ENCODE results near the gene MPPED1. TPM values are rescaled to one million over a fixed set of nuclear protein-coding genes. Genes with fewer than 3 reads are reported as not detected.

MPPED1 gene
- total RNA-seq, 1 donor from 2014 or later: not detected

- intact Hi-C loops (cut with micrococcal nuclease): no loop called here
These were observed 79.4 kb downstream of the MPPED1 start for GRCh38 chr22:43491177-43491576.

- intact Hi-C loops (cut with micrococcal nuclease): no loop called here
These were observed 79.9 kb downstream of the MPPED1 start for GRCh38 chr22:43491737-43492136.

- intact Hi-C loops (cut with micrococcal nuclease): no loop called here
These were observed 81.5 kb downstream of the MPPED1 start for GRCh38 chr22:43493297-43493696.

DNA sequence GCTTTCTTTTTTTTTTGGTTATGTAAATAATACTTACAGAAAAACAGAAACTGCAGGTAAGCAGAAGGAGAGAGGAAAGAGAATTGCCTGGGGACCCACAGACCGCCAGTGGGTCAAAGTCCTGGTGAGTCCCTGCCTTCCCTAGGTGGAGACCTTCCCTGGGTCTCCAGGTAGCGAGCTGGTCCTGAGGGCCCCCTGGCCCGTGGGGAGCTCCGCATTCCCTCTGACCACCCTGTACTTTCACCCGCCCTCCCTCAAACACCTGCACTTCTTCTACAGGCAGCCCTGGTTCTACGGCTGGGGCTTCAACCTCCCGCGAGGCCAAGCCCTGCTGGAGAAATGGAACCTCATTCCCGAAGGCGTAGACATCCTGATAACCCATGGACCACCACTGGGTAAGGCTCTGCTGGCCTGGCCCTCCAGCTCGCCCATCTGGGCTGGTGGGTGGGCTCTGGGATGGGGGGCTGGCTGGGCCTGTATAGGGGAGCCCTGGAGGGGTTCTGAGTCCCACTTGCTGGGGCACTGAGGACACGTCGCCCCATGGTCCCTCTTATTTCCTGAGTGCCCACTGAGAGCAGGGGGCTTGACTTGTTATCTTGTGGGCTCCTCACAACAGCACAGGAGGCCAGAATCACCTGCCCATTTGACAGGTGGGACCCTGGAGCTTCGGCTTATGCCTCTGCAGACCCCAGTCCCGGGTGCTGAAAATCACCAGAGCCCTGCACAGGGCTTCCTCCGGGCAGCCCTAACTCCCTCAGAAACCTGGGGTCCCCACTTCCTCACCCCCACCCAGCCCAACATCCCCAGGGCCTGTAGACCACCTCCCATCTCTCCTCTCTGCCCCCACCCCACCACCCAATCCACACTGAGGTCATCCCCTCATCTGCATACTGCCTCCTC lies 86.4 kb downstream of the MPPED1 start:
- intact Hi-C loops (cut with micrococcal nuclease): no loop called here

GRCh38 chr22:43498856-43499253 lies 87.0 kb downstream of the MPPED1 start:
- intact Hi-C loops (cut with micrococcal nuclease): no loop called here

- intact Hi-C loops (cut with micrococcal nuclease): no loop called here
These were observed 89.3 kb downstream of the MPPED1 start for GRCh38 chr22:43500792-43501785.

DNA sequence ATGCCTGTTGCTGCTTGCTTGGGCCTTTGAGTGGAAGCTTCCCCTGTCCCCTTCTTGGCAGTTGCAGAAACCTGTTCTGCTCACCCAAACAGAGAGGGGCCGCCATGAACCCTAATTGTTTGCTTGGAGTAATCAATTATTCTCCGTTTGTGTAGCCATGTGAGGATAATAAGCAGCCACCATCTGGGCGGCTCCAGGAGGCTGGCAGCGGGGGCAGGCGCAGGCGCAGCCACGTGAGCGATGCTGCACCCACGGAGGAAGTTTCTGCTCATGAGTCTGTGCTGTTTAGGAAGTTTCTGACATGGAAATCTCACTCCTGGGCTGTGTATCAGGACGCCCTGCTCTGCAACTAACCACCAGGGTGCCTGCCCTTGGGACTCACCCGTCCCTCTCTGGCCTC lies 90.1 kb downstream of the MPPED1 start:
- intact Hi-C loops (cut with micrococcal nuclease): no loop called here

GRCh38 chr22:43502306-43502874 lies 90.6 kb downstream of the MPPED1 start:
- intact Hi-C loops (cut with micrococcal nuclease): no loop called here

GRCh38 chr22:43504068-43504467 lies 92.3 kb downstream of the MPPED1 start:
- intact Hi-C loops (cut with micrococcal nuclease): no loop called here

DNA sequence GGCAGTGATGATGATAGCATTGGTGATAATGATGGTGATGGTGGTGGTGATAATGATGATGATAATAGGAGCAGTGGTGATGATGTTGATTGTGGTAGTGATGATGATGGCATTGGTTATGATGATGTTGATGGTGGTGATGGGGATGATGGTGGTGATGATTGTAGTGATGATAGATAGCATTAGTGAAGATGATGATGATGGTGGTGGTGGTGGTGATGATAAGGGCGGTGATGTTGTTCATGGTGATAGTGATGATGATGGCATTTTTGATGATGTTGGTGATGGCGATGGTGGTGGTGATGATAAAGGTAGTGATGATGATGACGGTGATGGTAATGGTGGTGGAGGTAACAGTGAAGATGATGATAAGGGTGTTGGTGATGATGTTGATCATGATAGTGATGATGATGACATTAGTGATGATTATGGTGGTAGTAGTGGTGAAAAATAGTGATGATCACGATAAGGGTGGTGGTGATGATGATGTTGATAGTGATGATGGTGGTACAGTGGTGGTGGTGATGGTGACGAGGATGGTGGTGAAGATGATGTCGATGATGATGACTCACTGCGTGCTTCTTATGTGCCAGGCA lies 93.0 kb downstream of the MPPED1 start:
- intact Hi-C loops (cut with micrococcal nuclease): no loop called here

- intact Hi-C loops (cut with micrococcal nuclease): no loop called here
These were observed 93.6 kb downstream of the MPPED1 start for GRCh38 chr22:43505423-43505822.

DNA sequence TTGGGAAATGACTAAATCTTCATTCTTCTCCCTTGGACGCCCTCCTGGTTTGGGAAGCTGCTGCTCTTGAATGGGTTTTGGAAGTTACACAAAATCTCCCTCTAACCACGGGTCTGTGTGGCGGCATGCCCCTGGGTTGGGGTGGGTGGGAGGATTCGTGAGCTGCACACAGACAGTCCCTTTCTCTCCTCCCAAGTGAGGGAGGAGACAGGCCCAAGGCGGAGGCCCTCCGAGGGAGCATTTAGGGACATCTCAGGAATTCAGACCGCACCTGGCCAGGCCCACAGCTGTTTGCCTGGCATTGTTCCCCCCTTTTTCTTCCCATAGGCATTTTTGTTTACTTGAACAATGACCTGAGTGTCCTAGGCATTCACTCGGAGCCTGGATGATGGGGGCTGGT lies 94.1 kb downstream of the MPPED1 start:
- intact Hi-C loops (cut with micrococcal nuclease): no loop called here

DNA sequence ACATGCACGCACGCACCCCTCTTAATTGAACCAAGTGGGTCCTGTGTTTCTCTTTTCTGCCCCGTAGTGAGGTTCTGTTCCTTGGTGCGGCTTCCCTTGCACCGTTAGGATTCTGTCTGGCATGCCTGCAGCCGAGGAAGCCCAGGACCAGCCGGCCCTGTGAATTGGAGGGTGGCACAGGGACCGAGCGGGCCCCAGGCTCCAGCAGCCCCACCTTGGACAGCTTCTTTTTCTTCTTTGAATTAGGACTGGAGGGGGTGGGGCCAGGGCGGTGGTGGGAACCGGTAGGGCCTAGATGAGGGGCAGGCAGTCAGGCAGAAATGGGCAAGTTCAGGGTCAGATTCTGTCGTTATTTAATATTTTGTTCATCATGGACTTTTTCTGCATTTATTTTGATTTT lies 94.7 kb downstream of the MPPED1 start:
- intact Hi-C loops (cut with micrococcal nuclease): no loop called here

DNA sequence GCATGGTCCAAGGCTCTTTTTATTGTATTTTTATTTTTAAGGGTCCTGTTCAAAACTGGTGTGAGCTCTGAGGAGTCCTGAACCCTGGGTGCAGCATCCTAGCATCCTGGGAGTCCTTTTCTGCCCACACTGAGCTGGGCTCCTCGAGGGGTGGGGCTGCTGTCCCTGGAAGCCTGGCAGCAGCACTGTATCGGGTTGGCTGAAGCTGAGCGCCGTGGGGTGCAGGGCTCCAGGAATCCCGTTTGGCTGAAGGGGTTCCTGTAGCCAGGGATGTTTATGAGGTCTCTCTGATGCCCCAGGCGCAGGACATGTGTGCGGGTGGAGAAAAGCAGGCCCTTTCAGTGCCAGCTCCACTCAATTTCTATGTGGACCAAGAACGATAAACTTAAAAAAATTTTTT lies 95.4 kb downstream of the MPPED1 start:
- intact Hi-C loops (cut with micrococcal nuclease): no loop called here

DNA sequence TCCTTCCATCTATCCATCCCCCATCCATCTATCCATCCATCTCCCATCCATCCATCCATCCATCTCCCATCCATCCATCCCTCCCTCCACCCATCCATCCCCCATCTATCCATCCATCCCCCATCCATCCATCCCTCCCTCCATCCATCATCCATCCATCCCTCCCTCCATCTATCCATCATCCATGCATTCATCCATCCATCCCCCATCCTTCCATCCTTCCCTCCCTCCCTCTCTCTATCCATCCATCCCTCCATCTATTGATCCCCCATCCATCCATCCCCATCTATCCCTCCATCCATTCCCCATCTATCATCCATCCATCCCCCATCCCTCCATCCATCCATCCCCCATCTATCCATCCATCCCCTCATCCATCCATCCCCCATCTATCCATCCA lies 96.7 kb downstream of the MPPED1 start:
- intact Hi-C loops (cut with micrococcal nuclease): no loop called here

GRCh38 chr22:43509337-43509736 lies 97.5 kb downstream of the MPPED1 start:
- intact Hi-C loops (cut with micrococcal nuclease): no loop called here

- intact Hi-C loops (cut with micrococcal nuclease): no loop called here
These were observed 98.7 kb downstream of the MPPED1 start for GRCh38 chr22:43510281-43511070.

GRCh38 chr22:43511276-43511910 lies 99.6 kb downstream of the MPPED1 start:
- intact Hi-C loops (cut with micrococcal nuclease): no loop called here

DNA sequence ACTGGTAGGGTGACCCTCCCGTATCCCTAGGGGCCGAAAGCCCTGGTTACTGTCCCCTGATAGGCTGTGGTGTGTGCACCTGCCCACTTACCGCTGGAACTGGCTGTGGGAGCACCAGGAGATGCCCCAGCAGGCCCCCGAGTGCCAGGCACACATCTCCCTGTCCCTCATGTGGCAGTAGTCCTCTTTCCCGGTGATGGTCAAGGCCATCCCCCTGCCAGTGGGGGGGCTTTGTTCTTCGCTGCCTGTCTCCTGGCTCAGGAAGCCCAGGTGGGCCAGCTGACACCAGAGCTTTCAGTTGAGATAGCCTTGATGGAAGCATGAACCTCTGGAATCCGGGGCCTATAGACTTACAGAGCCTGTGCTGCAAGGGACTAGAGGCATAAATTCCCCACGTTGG lies 100.5 kb downstream of the MPPED1 start:
- intact Hi-C loops (cut with micrococcal nuclease): no loop called here

All from T-helper 1 cell treated with Interleukin-12 subunit alpha and Interleukin-12 subunit beta and Interleukin-4 antibody, amounts not matched to agents 30 ng/mL and 1 ng/mL, for 36 hours (primary cell).